Measurements from ENCODE around the gene PRPF19.

PRPF19 gene

DNA sequence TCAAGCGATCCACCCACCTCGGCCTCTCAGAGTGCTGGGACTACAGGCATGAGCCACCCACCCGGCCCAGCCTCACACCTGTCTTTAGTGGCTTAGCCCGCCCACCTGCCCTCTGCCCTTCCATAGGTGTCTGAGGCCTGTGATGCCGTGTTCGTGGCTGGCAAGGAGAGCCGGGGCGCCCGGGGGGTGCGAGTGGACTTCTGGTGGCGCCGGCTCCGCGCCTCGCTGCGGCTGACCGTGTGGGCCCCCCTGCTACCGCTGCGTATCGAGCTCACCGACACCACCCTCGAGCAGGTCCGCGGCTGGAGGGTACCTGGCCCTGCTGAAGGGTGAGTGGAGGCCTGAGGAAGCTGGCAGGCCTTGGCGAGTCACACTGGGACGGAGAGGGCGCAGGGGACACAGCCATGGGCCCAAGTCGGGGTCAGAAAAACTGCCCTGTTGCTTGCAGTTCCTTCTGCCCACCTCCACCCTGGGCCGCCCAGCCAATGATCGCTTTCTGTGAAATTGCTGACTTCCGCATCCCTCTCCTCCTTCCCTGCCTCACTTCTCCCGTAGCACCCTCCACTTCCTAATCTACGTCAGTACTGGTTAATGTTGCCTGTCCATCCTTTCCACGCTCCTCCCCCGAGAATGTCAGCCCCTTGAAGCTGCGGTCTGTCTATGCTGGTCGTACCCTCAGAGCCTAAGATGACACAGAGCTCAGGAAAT, 27.2 kb upstream of the PRPF19 start:
- Histone ChIP-seq H2AK5ac (ENCODE audit: low read length) (no peak overlapping the region), H2BK120ac (ENCODE audit: low read depth, low read length) (no peak overlapping the region), H3K4me1 (ENCODE audit: control insufficient read depth, low read depth, low read length) (no peaks in the 10 kb centered on the region), H3K4me3 (ENCODE audit: low read length) (no peak overlapping the region), H2BK5ac (ENCODE audit: low read length) (no peak overlapping the region), H3K4ac (ENCODE audit: low read depth, low read length) (no peak overlapping the region), H3K23ac (ENCODE audit: low read length) (no peak overlapping the region), H2BK15ac (replicated peaks; ENCODE audit: low read depth) (no peak overlapping the region), H4K8ac (ENCODE audit: low read depth, low read length) (no peak overlapping the region), H3K18ac (ENCODE audit: low read length) (no peak overlapping the region), H3K56ac (ENCODE audit: low read length) (no peak overlapping the region), H3K36me3 (ENCODE audit: control insufficient read depth, insufficient read depth, low read length) (peaks cover 2% of the 10 kb centered on the region), H3K79me1 (ENCODE audit: low read length) (no peaks in the 10 kb centered on the region), H3K9ac (ENCODE audit: low read length) (no peak overlapping the region), H3K27ac (ENCODE audit: low read depth, low read length) (no peak overlapping the region), H4K5ac (ENCODE audit: low read length) (no peak overlapping the region), H3K79me2 (ENCODE audit: control insufficient read depth, insufficient read depth, low read length) (no peaks in the 10 kb centered on the region), H3K4me2 (ENCODE audit: low read length) (no peak overlapping the region), H3K27me3 (ENCODE audit: insufficient read depth, low read length, poor library complexity) (no peaks in the 10 kb centered on the region)
- WGBS (ENCODE audit: extremely low coverage, insufficient coverage, low lambda C conversion rate), result no CpG with 5 or more reads among the region's 37 CpGs
- no peak for DNase-seq

GRCh38 chr11:60932605-60933356, 26.4 kb upstream of the PRPF19 start:
- no peak overlapping the region for H4K5ac ChIP-seq (ENCODE audit: low read length)
- H3K23ac ChIP-seq (ENCODE audit: low read length), result no peak overlapping the region
- no peaks in the 10 kb centered on the region for H3K4me1 ChIP-seq (ENCODE audit: control insufficient read depth, low read depth, low read length)
- H3K36me3 ChIP-seq (ENCODE audit: control insufficient read depth, insufficient read depth, low read length), result peaks cover 2% of the 10 kb centered on the region
- no peaks in the 10 kb centered on the region for H3K79me1 ChIP-seq (ENCODE audit: low read length)
- H2BK15ac ChIP-seq (replicated peaks; ENCODE audit: low read depth), result no peak overlapping the region
- DNase-seq, result peak; percentile 68
- no peak overlapping the region for H4K8ac ChIP-seq (ENCODE audit: low read depth, low read length)
- WGBS (ENCODE audit: extremely low coverage, insufficient coverage, low lambda C conversion rate), result no CpG with 5 or more reads among the region's 5 CpGs
- H2BK120ac ChIP-seq (ENCODE audit: low read depth, low read length), result no peak overlapping the region
- no peaks in the 10 kb centered on the region for H3K79me2 ChIP-seq (ENCODE audit: control insufficient read depth, insufficient read depth, low read length)
- H3K4me3 ChIP-seq (ENCODE audit: low read length), result no peak overlapping the region
- no peak overlapping the region for H3K56ac ChIP-seq (ENCODE audit: low read length)
- no peak overlapping the region for H3K18ac ChIP-seq (ENCODE audit: low read length)
- no peak overlapping the region for H3K4ac ChIP-seq (ENCODE audit: low read depth, low read length)
- no peak overlapping the region for H3K4me2 ChIP-seq (ENCODE audit: low read length)
- H3K27ac ChIP-seq (ENCODE audit: low read depth, low read length), result no peak overlapping the region
- no peaks in the 10 kb centered on the region for H3K27me3 ChIP-seq (ENCODE audit: insufficient read depth, low read length, poor library complexity)
- no peak overlapping the region for H3K9ac ChIP-seq (ENCODE audit: low read length)
- H2AK5ac ChIP-seq (ENCODE audit: low read length), result no peak overlapping the region
- H2BK5ac ChIP-seq (ENCODE audit: low read length), result no peak overlapping the region

GRCh38 chr11:60931917-60932316, 25.5 kb upstream of the PRPF19 start:
- Histone ChIP-seq H3K18ac (ENCODE audit: low read length) (no peak overlapping the region), H3K23ac (ENCODE audit: low read length) (no peak overlapping the region), H3K56ac (ENCODE audit: low read length) (no peak overlapping the region), H2BK120ac (ENCODE audit: low read depth, low read length) (no peak overlapping the region), H2BK15ac (replicated peaks; ENCODE audit: low read depth) (no peak overlapping the region), H3K4me3 (ENCODE audit: low read length) (no peak overlapping the region), H3K9ac (ENCODE audit: low read length) (no peak overlapping the region), H3K4me2 (ENCODE audit: low read length) (no peak overlapping the region), H4K5ac (ENCODE audit: low read length) (no peak overlapping the region), H3K79me1 (ENCODE audit: low read length) (no peaks in the 10 kb centered on the region), H3K4me1 (ENCODE audit: control insufficient read depth, low read depth, low read length) (no peaks in the 10 kb centered on the region), H3K27me3 (ENCODE audit: insufficient read depth, low read length, poor library complexity) (no peaks in the 10 kb centered on the region), H3K27ac (ENCODE audit: low read depth, low read length) (no peak overlapping the region), H3K36me3 (ENCODE audit: control insufficient read depth, insufficient read depth, low read length) (peaks cover 2% of the 10 kb centered on the region), H4K8ac (ENCODE audit: low read depth, low read length) (no peak overlapping the region), H2AK5ac (ENCODE audit: low read length) (no peak overlapping the region), H3K79me2 (ENCODE audit: control insufficient read depth, insufficient read depth, low read length) (no peaks in the 10 kb centered on the region), H3K4ac (ENCODE audit: low read depth, low read length) (no peak overlapping the region), H2BK5ac (ENCODE audit: low read length) (no peak overlapping the region)
- no CpG with 5 or more reads among the region's 9 CpGs for WGBS (ENCODE audit: extremely low coverage, insufficient coverage, low lambda C conversion rate)
- DNase-seq, result no peak

GRCh38 chr11:60930394-60930793, 24.0 kb upstream of the PRPF19 start:
- no peaks in the 10 kb centered on the region for H3K27me3 ChIP-seq (ENCODE audit: insufficient read depth, low read length, poor library complexity)
- H2BK15ac ChIP-seq (replicated peaks; ENCODE audit: low read depth), result no peak overlapping the region
- H3K4me3 ChIP-seq (ENCODE audit: low read length), result no peak overlapping the region
- H4K8ac ChIP-seq (ENCODE audit: low read depth, low read length), result no peak overlapping the region
- peaks cover 1% of the 10 kb centered on the region for H3K79me1 ChIP-seq (ENCODE audit: low read length)
- H4K5ac ChIP-seq (ENCODE audit: low read length), result no peak overlapping the region
- DNase-seq, result no peak
- no peak overlapping the region for H3K18ac ChIP-seq (ENCODE audit: low read length)
- H3K23ac ChIP-seq (ENCODE audit: low read length), result no peak overlapping the region
- H3K36me3 ChIP-seq (ENCODE audit: control insufficient read depth, insufficient read depth, low read length), result peaks cover 2% of the 10 kb centered on the region
- no peak overlapping the region for H3K27ac ChIP-seq (ENCODE audit: low read depth, low read length)
- H3K9ac ChIP-seq (ENCODE audit: low read length), result no peak overlapping the region
- no peak overlapping the region for H2BK5ac ChIP-seq (ENCODE audit: low read length)
- H2BK120ac ChIP-seq (ENCODE audit: low read depth, low read length), result no peak overlapping the region
- H3K4me2 ChIP-seq (ENCODE audit: low read length), result no peak overlapping the region
- no peak overlapping the region for H3K56ac ChIP-seq (ENCODE audit: low read length)
- H3K4ac ChIP-seq (ENCODE audit: low read depth, low read length), result no peak overlapping the region
- no peaks in the 10 kb centered on the region for H3K4me1 ChIP-seq (ENCODE audit: control insufficient read depth, low read depth, low read length)
- WGBS (ENCODE audit: extremely low coverage, insufficient coverage, low lambda C conversion rate), result no CpG with 5 or more reads among the region's 4 CpGs
- H2AK5ac ChIP-seq (ENCODE audit: low read length), result no peak overlapping the region
- H3K79me2 ChIP-seq (ENCODE audit: control insufficient read depth, insufficient read depth, low read length), result no peaks in the 10 kb centered on the region

- Histone ChIP-seq H3K36me3 (ENCODE audit: control insufficient read depth, insufficient read depth, low read length) (peaks cover 2% of the 10 kb centered on the region), H3K27ac (ENCODE audit: low read depth, low read length) (no peak overlapping the region), H3K9ac (ENCODE audit: low read length) (no peak overlapping the region), H4K8ac (ENCODE audit: low read depth, low read length) (no peak overlapping the region), H3K79me1 (ENCODE audit: low read length) (peaks cover 3% of the 10 kb centered on the region), H2BK15ac (replicated peaks; ENCODE audit: low read depth) (no peak overlapping the region), H3K4me2 (ENCODE audit: low read length) (no peak overlapping the region), H4K5ac (ENCODE audit: low read length) (no peak overlapping the region), H3K18ac (ENCODE audit: low read length) (no peak overlapping the region), H3K23ac (ENCODE audit: low read length) (no peak overlapping the region), H2BK120ac (ENCODE audit: low read depth, low read length) (no peak overlapping the region), H2AK5ac (ENCODE audit: low read length) (no peak overlapping the region), H2BK5ac (ENCODE audit: low read length) (no peak overlapping the region), H3K4me1 (ENCODE audit: control insufficient read depth, low read depth, low read length) (no peaks in the 10 kb centered on the region), H3K56ac (ENCODE audit: low read length) (no peak overlapping the region), H3K27me3 (ENCODE audit: insufficient read depth, low read length, poor library complexity) (no peaks in the 10 kb centered on the region), H3K4me3 (ENCODE audit: low read length) (no peak overlapping the region), H3K79me2 (ENCODE audit: control insufficient read depth, insufficient read depth, low read length) (no peaks in the 10 kb centered on the region), H3K4ac (ENCODE audit: low read depth, low read length) (no peak overlapping the region)
- no CpG with 5 or more reads among the region's 4 CpGs for WGBS (ENCODE audit: extremely low coverage, insufficient coverage, low lambda C conversion rate)
- no peak for DNase-seq
These were observed 23.4 kb upstream of the PRPF19 start for GRCh38 chr11:60929764-60930163.
